ENCODE results near the gene COA6. TPM values are rescaled to one million over a fixed set of nuclear protein-coding genes. Genes with fewer than 3 reads are reported as not detected.

Gene COA6, protein sequence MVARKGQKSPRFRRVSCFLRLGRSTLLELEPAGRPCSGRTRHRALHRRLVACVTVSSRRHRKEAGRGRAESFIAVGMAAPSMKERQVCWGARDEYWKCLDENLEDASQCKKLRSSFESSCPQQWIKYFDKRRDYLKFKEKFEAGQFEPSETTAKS
- 15.7 TPM for total RNA-seq

GRCh38 chr1:234373064-234373958 lies at the start of gene COA6:
TSS of gene COA6 (plus strand) at chr1:234373456. CDS start at chr1:234373467, 11 bp downstream.
- H3K4me3 ChIP-seq, result peak within 1 kb of the TSS; percentile 57 to 68
- TF ChIP-seq CTCF (IDR thresholded peaks at IDR 0.05), result peak in 1 of 3 experiments; percentile 10
- peak; percentile 96 to 99 for TF ChIP-seq POLR2AphosphoS5 (IDR thresholded peaks at IDR 0.05; ENCODE audit: insufficient read depth in 1 of 2, low read depth in 1 of 2)
- peak in 1 of 2 donors; percentile 64 for TF ChIP-seq POLR2A (IDR thresholded peaks at IDR 0.05)
- intact Hi-C loops (cut with DNase I), result no loop called here
- peak within 1 kb of the TSS; percentile 90 for H3K27ac ChIP-seq
- peak; percentile 94 to 96 for DNase-seq (ENCODE audit: extremely low spot score in 2 of 2)
- peaks cover 36% of the 10 kb centered on the region for H3K4me1 ChIP-seq
- H3K9me3 ChIP-seq, result no peaks in the 10 kb centered on the region
- H3K27me3 ChIP-seq, result no peaks in the 10 kb centered on the region
- H3K36me3 ChIP-seq, result peaks cover 0 to 19% of the 10 kb centered on the region in 2 donors

- no peaks in the 10 kb centered on the region for H3K9me3 ChIP-seq
- no peak overlapping the region for H3K4me3 ChIP-seq
- H3K4me1 ChIP-seq, result no peaks in the 10 kb centered on the region
- H3K27ac ChIP-seq, result no peak overlapping the region
- no peak for DNase-seq (ENCODE audit: extremely low spot score in 2 of 2)
- no peaks in the 10 kb centered on the region for H3K36me3 ChIP-seq
- TF ChIP-seq POLR2A (IDR thresholded peaks at IDR 0.05) (no peak), CTCF (IDR thresholded peaks at IDR 0.05) (no peak), POLR2AphosphoS5 (IDR thresholded peaks at IDR 0.05; ENCODE audit: insufficient read depth in 1 of 2, low read depth in 1 of 2) (no peak)
- H3K27me3 ChIP-seq, result no peaks in the 10 kb centered on the region
- intact Hi-C loops (cut with DNase I), result no loop called here
Measured at GRCh38 chr1:234324821-234325220, 48.4 kb upstream of the COA6 start.

DNA sequence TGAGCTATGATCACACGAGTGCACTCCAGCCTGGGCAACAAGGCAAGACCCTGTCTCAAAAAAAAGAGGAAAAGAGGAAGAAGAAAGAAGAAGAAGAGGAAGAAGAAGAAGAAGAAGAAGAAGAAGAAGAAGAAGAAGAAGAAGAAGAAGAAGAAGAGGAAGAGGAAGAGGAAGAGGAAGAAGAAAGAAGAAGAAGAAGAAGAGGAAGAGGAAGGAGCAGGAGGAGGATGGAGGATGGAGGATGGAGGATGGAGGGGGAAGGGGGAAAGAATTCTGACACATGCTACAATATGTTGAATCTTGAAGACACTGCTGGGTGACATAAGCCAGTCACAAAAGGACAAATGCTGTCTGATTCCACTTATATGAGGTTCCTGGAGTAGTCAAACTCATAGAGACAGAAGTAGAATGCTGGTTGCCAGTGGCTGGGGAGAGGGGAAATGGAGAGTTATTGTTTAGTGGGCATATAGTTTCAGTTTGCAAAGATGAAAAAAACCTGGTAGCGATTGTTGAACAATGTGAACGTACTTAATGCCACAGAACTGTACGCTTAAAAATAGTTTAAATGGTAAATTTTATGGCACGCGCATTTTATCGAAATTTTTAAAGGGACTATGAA lies 47.3 kb upstream of the COA6 start:
- Histone ChIP-seq H3K36me3 (no peaks in the 10 kb centered on the region), H3K4me1 (no peaks in the 10 kb centered on the region), H3K27ac (no peak overlapping the region), H3K4me3 (peak overlapping the region in 1 of 2 donors; percentile 16), H3K9me3 (no peaks in the 10 kb centered on the region), H3K27me3 (no peaks in the 10 kb centered on the region)
- TF ChIP-seq POLR2AphosphoS5 (IDR thresholded peaks at IDR 0.05; ENCODE audit: insufficient read depth in 1 of 2, low read depth in 1 of 2), result no peak
- TF ChIP-seq POLR2A (IDR thresholded peaks at IDR 0.05), result no peak
- TF ChIP-seq CTCF (IDR thresholded peaks at IDR 0.05), result no peak
- intact Hi-C loops (cut with DNase I), result no loop called here
- DNase-seq (ENCODE audit: extremely low spot score in 2 of 2), result no peak

- Histone ChIP-seq H3K4me1 (no peaks in the 10 kb centered on the region), H3K9me3 (no peaks in the 10 kb centered on the region), H3K4me3 (peak overlapping the region in 1 of 2 donors; percentile 16), H3K27ac (no peak overlapping the region), H3K27me3 (no peaks in the 10 kb centered on the region), H3K36me3 (no peaks in the 10 kb centered on the region)
- TF ChIP-seq POLR2A (IDR thresholded peaks at IDR 0.05) (no peak), CTCF (IDR thresholded peaks at IDR 0.05) (peak in 2 of 3 experiments; percentile 30 to 48), POLR2AphosphoS5 (IDR thresholded peaks at IDR 0.05; ENCODE audit: insufficient read depth in 1 of 2, low read depth in 1 of 2) (no peak)
- DNase-seq (ENCODE audit: extremely low spot score in 2 of 2), result no peak
- intact Hi-C loops (cut with DNase I), result no loop called here
Measured at GRCh38 chr1:234326497-234327366, 46.5 kb upstream of the COA6 start.
